HT-29 (cell line): ENCODE data around the gene BTBD2. TPM values are rescaled to one million over a fixed set of nuclear protein-coding genes. Genes with fewer than 3 reads are reported as not detected.
A peak's percentile ranks its signal among the peaks of the same experiment; 100 is the strongest.

Source experiments
- DNase-seq: peaks from one replicate; pipeline ENCODE4 v3.0.0-alpha.2; 2015; ENCODE audit warnings: low spot score
- small RNA-seq: library from RNA; depleted of rRNA; stranded (forward); fragments of <200 nt; gene quantifications from one replicate; pipeline ENCODE3, GENCODE V24; 2014
- total RNA-seq: library from RNA; depleted of rRNA; stranded (reverse); fragments of >200 nt; shearing (Covaris generic); gene quantifications from 2 replicates; pipeline ENCODE4 v1.2.3, GENCODE V29; 2014; rRNA removed

The BTBD2 gene
- total RNA-seq, 1 experiment from 2014 or later, result 56.4 TPM

DNA sequence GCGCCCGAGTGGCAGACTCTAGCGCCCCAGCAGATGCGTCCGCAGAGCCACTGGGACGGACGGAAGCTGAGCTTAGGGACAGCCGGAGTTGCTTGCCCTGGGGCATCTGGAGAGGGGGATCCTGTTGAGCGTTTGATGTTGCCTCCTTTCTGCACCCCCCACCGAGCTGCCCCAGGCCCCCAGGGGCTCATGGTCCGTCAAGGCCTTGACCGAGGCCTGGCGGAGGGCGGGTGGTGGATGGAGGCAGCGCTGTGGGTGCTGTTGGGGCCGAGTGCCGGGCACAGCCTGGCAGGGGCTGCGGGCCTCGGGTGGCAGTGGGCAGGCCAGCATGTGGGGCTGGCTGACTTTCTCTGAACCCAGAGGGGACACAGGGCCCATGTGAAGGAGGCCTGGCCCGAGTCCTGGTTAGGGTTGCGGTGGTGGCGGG is 71.8 kb downstream of the BTBD2 start:
- DNase-seq, result no peak

DNA sequence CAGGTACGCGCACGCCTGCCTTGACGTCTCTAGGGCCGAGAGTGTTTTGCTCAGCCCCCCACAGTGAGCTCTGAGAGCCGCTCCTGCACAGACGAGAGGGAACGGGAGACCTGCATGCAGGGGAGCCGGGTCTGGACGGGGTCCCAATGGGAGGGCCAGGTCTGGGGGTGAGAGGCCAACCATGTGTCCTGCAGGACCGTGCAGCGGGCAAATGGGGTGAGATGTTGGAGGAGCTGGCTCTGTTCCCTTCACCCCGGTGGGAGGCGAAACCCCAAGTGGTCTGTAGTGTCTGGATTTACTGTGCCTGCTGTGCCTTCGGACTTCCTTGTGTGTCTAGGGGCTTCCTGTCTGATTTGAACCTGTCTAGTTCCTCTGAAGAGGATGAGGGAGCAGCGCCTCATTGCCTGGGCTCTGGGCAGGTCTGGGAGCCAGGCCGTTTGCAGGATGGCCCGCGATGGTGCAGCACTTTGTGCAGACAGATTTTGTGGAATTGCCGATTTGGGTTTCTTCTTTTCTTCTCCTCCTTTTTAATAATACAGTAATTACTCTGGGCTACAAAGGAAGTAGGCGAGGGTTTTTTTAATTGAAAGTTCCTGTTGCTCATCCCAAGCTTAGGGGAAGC is 72.5 kb downstream of the BTBD2 start:
- no peak for DNase-seq

DNA sequence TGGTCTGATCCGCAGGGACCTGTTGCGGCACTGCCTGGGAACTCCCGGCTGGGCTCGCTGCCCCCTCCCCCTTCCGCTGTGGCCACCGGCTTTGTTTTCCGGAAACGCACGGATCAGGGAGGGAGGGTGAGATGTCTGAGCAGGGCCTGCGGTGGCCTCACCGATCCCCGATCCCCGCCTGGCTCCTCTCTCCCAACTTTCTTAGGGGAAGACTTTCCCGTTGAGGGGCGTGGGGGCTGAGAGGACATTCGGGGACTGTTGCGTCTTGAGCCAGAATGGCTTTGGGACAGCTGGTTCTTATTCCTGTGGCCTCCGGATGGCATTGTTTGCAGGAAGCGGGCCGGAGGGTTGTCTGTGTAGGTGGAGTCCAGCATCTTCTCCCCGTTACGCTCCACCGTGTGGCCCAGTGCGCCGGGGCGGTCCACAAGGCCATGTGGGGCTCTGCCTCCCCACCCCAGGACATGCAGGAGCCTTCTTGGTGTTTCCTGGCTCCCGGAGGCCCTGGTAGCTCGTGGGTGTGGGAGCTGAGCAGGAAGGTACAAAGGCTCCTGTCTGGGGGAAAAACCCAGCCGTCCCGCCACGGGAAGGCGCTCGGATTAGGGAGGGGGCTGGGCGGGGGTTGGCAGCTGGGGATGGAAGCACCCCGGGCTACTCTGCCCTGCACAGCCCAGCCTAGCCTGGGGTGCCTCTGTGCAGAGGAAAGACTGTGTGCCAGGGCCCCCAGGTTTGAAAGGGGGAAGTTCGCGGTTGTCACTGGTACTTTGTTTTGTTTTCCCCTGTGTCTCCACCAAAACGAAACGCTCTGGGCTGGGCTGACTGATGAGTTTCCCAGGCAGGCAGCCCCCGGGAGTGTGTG is 73.2 kb downstream of the BTBD2 start:
- peak; percentile 55 for DNase-seq

DNA sequence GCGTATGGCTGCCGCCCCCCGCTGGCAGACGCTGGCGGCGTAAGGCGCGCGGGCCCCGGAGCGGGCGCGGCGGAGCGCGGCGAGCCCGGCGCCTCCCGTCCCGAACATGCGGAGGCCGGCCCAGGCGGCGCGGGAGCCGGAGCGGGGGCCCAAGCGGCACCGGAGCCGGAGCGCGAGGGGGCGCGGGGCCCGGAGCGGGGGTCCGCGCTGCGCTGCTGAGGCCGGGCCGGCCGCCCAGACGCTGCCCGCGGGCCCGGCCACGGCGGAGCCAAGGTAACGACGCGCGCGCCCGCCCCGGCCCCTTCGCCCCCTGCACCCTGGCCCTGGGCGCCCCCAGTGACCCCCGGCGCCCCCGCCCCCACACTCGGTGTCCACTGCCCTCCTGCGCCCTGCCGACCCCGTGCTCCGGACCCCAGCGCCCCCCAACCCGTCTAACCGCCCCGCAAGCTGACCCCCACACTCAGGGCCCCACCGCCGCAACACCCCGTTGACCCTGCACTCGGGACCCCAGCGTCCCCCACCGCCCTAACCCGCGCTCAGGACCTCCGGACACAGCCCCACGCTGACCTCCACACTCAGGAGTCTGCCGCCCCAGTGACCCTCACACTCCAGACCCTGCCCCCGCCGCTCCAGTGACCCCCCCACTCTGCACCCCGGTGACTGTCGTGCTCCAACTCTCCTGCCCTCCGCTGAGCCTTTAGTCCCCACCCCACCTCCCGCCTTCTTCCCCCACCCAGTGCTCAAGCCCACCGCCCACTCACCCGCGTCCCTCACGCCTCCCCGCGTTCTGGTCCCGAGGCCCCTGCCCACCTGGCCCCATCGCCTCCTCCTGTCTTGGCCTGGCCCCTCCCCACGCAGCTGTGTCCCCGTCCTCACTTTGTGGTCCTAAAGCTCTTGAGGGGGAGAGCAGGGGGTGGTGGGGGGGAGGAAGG is 74.1 kb downstream of the BTBD2 start, which contains the start of gene CSNK1G2:
Gene CSNK1G2, plus strand, starts transcription at position 27 of the 932 bp plus-strand sequence. CDS start 28,601 bp downstream, outside the sequence.
- DNase-seq, result no peak

DNA sequence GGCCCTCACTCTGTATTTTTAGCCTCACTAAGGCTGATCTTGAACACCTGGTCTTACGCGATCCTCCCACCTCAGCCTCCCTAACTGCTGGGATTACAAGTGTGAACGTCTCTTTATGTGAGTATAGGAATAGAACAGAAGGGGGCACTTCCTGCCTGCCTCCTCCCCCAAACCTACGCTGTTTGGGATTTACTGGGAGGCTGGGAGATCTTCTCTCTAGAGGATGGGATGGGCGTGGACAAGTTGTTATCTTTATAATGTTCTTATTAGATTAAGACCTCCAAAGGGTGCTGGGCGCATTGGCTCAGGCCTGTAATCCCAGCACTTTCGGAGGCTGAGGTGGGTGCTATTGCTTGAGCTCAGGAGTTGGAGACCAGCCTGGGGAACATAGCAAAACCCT is 77.4 kb downstream of the BTBD2 start:
- no peak for DNase-seq

DNA sequence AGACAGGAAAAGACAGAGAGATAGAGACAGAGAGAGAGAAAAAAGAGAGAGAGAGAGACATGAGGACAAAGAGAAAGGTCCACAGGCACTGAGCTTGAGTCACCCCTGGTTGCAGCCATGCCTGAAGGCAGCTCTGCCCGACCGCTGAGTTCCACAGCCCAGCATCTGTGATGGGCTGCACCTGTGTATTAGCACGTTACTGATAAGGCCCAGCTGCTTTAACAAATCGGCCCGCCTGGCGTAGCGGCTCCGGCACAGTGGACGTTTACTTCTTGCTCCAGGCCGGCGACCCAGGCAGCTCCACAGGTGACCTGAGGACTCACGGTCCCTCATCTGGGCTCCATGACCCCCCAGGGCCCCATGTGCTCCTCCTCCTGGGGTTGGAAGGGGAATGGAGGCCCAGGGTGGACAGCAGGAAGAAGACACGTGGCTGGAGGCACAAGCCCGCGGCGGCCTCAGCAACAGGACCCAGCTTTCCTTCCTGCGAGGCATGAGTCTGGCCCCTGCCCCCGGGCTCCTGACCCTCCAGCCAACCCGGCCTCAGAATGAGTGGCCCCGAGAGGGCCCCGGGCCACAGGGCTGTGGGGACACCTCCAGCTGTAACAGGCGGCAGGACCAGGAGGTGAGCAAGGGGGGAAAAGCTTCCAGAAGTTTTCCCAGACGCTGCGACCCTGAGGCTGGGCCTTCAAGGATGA is 78.5 kb downstream of the BTBD2 start:
- DNase-seq, result no peak

DNA sequence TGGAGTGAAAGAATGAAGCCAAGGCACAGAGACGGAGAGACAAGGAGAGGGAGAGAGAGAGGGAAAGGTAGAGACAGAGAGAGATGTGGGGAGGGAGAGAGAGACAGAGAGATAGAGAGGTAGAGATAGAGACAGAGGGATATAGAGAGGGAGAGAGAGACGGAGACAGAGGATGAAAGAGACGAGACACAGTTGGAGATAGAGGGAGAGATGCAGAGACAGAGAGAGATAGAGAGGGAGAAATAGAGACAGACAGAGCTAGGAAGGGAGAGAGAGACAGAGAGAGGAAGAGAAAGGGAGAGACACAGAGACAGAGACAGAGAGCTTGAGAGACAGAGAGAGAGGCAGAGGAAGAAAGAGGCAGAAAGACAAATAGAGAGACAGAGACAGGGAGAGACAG is 79.1 kb downstream of the BTBD2 start:
- no peak for DNase-seq

DNA sequence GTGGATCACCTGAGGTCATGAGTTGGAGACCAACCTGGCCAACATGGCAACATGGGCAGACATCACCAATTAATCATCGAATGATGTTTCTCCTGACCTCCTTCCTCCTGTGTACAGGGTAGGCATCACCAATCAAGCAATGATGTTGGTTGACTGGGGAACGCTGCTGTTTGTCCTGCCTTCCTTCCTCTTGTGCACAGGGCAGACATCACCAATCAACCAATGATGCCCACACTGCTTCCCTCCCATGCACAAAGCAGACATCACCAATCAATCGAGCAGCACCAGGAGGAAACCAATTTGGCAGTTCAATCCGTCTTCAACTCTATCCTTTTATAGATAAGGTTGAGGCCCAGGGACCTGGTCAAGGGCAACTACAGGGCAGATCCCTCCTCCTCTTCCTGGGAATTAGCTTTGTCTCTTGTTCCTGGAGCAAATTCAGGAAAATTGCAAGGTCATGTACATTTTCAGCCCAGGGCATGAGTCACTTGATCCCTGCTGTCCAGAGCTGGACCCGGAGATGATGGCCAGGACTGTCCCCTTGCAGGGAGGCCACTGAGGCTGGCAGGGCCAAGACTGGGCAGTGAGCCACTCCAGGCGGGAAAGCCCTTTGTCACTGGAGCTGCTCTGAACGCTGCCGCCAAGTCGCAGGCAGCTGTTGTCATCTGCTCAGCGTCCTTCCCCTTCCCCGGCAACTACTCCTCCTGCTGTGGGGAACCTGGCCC is 79.9 kb downstream of the BTBD2 start:
- no peak for DNase-seq

Small RNA genes within 50 kb of the gene (small RNA-seq; reads per million reads assigned to genes)
- not detected for gene AC007136.1

Other genes starting within 250 kb of the BTBD2 start
- gene ATP8B3, start 203.4 kb downstream of the BTBD2 start, total RNA-seq, result 0.65 and 2.0 TPM in 2 replicates
- 19.1 and 26.1 TPM in 2 replicates for gene REXO1, start 167.2 kb downstream of the BTBD2 start, total RNA-seq
- 25.2 and 34.5 TPM in 2 replicates for gene KLF16, start 152.1 kb downstream of the BTBD2 start, total RNA-seq
- 136 and 141 TPM in 2 replicates for gene ABHD17A, start 130.2 kb downstream of the BTBD2 start, total RNA-seq
- gene ADAT3, start 110.3 kb downstream of the BTBD2 start, total RNA-seq, result 3.2 and 6.9 TPM in 2 replicates
- 67.6 and 73.3 TPM in 2 replicates for gene SCAMP4, start 110.3 kb downstream of the BTBD2 start, total RNA-seq
- 175 and 178 TPM in 2 replicates for gene CSNK1G2, start 74.5 kb downstream of the BTBD2 start, total RNA-seq
- gene MKNK2, start 35.5 kb upstream of the BTBD2 start, total RNA-seq, result 212 and 223 TPM in 2 replicates
- 7.7 and 9.2 TPM in 2 replicates for gene MOB3A, start 80.6 kb upstream of the BTBD2 start, total RNA-seq
- 2.7 and 5.3 TPM in 2 replicates for gene IZUMO4, start 81.2 kb upstream of the BTBD2 start, total RNA-seq
- 143 and 145 TPM in 2 replicates for gene AP3D1, start 135.9 kb upstream of the BTBD2 start, total RNA-seq
- gene DOT1L, start 148.2 kb upstream of the BTBD2 start, total RNA-seq, result 12.9 and 19.5 TPM in 2 replicates
- gene PLEKHJ1, start 220.6 kb upstream of the BTBD2 start, total RNA-seq, result 295 and 307 TPM in 2 replicates
- 80.5 and 102 TPM in 2 replicates for gene SF3A2, start 221.1 kb upstream of the BTBD2 start, total RNA-seq
- 17.3 and 19.9 TPM in 2 replicates for gene AMH, start 233.6 kb upstream of the BTBD2 start, total RNA-seq
- gene JSRP1, start 240.7 kb upstream of the BTBD2 start, total RNA-seq, result 0.34 and 0.38 TPM in 2 replicates